Panc1 (cell line): ENCODE data around the gene TBC1D9B. TPM values are rescaled to one million over a fixed set of nuclear protein-coding genes. Genes with fewer than 3 reads are reported as not detected.

Source experiments
- ATAC-seq: fragments of 200-7000 bp; cut with Tn5 transposase; 2 replicates; pipeline ENCODE4 v1.9.1; 2020; ENCODE audit warnings: mild to moderate bottlenecking, moderate library complexity
- BruUV-seq: library from RNA; stranded (reverse); fragments of 400-500 nt; replicated peaks from 2 replicates; lab custom pipeline; 2021; lab: Mats Ljungman, UMichigan
- CTCF ChIA-PET: fragments of 300-600 bp; sonication (Branson Sonifier 250); formaldehyde crosslinking; loops from one replicate; lab custom pipeline; 2022; ENCODE audit warnings: antibody characterized with exemption; lab: Charles Lee
- POLR2A ChIA-PET: fragments of 300-600 bp; sonication (Branson Sonifier 250); formaldehyde crosslinking; loops from one replicate; lab custom pipeline; 2022; ENCODE audit warnings: antibody characterized with exemption; lab: Charles Lee
- DNase-seq: peaks from one replicate; pipeline ENCODE4 v3.0.0-alpha.2; 2010; ENCODE audit warnings: low read depth, low spot score
- H3K27ac ChIP-seq: 2 replicates; pipeline ENCODE4 v1.5.1; 2011; ENCODE audit warnings: mild to moderate bottlenecking, low read length, inconsistent platforms
- H3K27me3 ChIP-seq: fragments of 200-500 bp; sonication (Bioruptor generic); 2 replicates; pipeline ENCODE4 v1.6.0; 2014; ENCODE audit warnings: low read length, inconsistent platforms; ENCODE audit not compliant: control insufficient read depth, insufficient read depth
- H3K36me3 ChIP-seq: fragments of 200-500 bp; sonication (Bioruptor generic); 2 replicates; pipeline ENCODE4 v1.5.1; 2014; ENCODE audit warnings: inconsistent platforms, mild to moderate bottlenecking, low read length, moderate library complexity; ENCODE audit not compliant: control insufficient read depth, insufficient read depth
- H3K4me1 ChIP-seq: 2 replicates; pipeline ENCODE4 v1.5.1; 2011; ENCODE audit warnings: inconsistent platforms, mild to moderate bottlenecking, low read length, moderate library complexity; ENCODE audit not compliant: control insufficient read depth, insufficient read depth
- H3K4me3 ChIP-seq, 2 experiments: 2 replicates each; pipeline ENCODE4 v1.5.1; 2011 to 2012; ENCODE audit warnings: low read depth in 2 of 2, low read length in 2 of 2, mild to moderate bottlenecking in 2 of 2, inconsistent platforms in 1 of 2, moderate library complexity in 1 of 2
- H3K9me3 ChIP-seq: fragments of 200-500 bp; sonication (Bioruptor generic); 2 replicates; pipeline ENCODE4 v1.5.1; 2014; ENCODE audit warnings: low read depth, mild to moderate bottlenecking, inconsistent platforms, low read length, moderate library complexity; ENCODE audit not compliant: control insufficient read depth, insufficient read depth
- CTCF ChIP-seq: fragments of 450-650 bp; IDR thresholded peaks from 2 replicates; pipeline ENCODE4 v1.5.1; 2017; ENCODE audit warnings: mild to moderate bottlenecking
- POLR2AphosphoS5 ChIP-seq: IDR thresholded peaks from 2 replicates; pipeline ENCODE4 v1.6.1; 2012; ENCODE audit warnings: mild to moderate bottlenecking, low read depth, low read length, moderate library complexity
- SIN3A ChIP-seq: IDR thresholded peaks from 2 replicates; pipeline ENCODE4 v1.6.1; 2012; ENCODE audit warnings: low read depth, mild to moderate bottlenecking, low read length, moderate library complexity, borderline replicate concordance; ENCODE audit not compliant: insufficient read depth
- TCF7L2 ChIP-seq: IDR thresholded peaks from 2 replicates; pipeline ENCODE4 v1.6.1; 2011; ENCODE audit warnings: mild to moderate bottlenecking, low read depth, low read length, inconsistent platforms
- in situ Hi-C: cut with HindIII; loops from 2 replicates; pipeline ENCODE4 v1.10.0; 2016; ENCODE audit warnings: low sequenced_read_pairs, low pct_unique_long_range_greater_than_20kb
- intact Hi-C: fragments of 100-400 bp; cut with micrococcal nuclease; formaldehyde crosslinking; loops from one replicate; pipeline ENCODE4 v1.10.0; 2022; ENCODE audit not compliant: unreplicated experiment
- total RNA-seq: library from RNA; stranded (reverse); gene quantifications from one replicate; pipeline ENCODE4 v1.2.1, GENCODE V29; 2021; ENCODE audit not compliant: unreplicated experiment
- TF ChIP-seq, protein P1 (sequence below), 2 experiments: IDR thresholded peaks; 2 replicates each; pipeline ENCODE4 v1.6.1; 2011 to 2012; ENCODE audit warnings: low read depth in 2 of 2, control low read depth in 1 of 2, low read length in 1 of 2, mild to moderate bottlenecking in 1 of 2, moderate library complexity in 1 of 2; ENCODE audit not compliant: insufficient read depth in 1 of 2

Gene TBC1D9B
- total RNA-seq, 1 experiment from 2014 or later = 131 TPM

DNA sequence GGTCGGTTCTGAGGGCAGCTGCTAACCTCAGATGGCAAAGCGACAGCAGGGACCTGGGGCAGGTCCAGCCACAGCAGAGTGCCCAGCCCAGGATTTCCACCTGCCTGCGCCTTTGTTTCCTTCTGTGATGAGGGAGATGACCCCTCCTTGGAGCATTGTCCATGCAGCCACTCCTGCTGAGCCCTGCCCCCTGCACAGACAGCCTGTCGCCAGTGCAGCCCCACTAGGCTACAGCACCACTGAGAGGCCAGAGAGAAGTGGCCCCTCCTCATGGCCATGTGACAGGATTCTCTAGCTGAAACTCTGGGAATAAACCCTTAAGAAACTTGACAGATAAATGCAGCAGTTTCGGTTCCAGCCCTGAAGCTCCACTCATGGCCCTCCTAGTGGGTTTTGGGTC is 38.6 kb downstream of the TBC1D9B start:
- POLR2A ChIA-PET = no interaction called here
- peaks cover 6% of the 10 kb centered on the region; the same call in 1 of the 2 replicates for H3K36me3 ChIP-seq
- in situ Hi-C loops = no loop called here

GRCh38 chr5:179868541-179868940 is 39.2 kb downstream of the TBC1D9B start:
- peaks cover 6% of the 10 kb centered on the region; the same call in 1 of the 2 replicates for H3K36me3 ChIP-seq
- CTCF ChIA-PET = interaction anchor here (0.6 kb wide), 1 partner anchor 130 kb away, joined by 4 read pairs; no protein-coding TSS in a partner anchor

More for the DNA sequence above, 38.6 kb downstream of the TBC1D9B start:
- no peak for DNase-seq
- CTCF ChIA-PET = no interaction called here
- H3K27ac ChIP-seq = no peak overlapping the region
- intact Hi-C loops = no loop called here
- no peaks in the 10 kb centered on the region for H3K9me3 ChIP-seq
- no peaks in the 10 kb centered on the region for H3K4me1 ChIP-seq
- H3K27me3 ChIP-seq = no peaks in the 10 kb centered on the region
- TF ChIP-seq SIN3A (no peak), POLR2AphosphoS5 (no peak), TCF7L2 (no peak), CTCF (no peak)
- TF ChIP-seq, protein P1, sequence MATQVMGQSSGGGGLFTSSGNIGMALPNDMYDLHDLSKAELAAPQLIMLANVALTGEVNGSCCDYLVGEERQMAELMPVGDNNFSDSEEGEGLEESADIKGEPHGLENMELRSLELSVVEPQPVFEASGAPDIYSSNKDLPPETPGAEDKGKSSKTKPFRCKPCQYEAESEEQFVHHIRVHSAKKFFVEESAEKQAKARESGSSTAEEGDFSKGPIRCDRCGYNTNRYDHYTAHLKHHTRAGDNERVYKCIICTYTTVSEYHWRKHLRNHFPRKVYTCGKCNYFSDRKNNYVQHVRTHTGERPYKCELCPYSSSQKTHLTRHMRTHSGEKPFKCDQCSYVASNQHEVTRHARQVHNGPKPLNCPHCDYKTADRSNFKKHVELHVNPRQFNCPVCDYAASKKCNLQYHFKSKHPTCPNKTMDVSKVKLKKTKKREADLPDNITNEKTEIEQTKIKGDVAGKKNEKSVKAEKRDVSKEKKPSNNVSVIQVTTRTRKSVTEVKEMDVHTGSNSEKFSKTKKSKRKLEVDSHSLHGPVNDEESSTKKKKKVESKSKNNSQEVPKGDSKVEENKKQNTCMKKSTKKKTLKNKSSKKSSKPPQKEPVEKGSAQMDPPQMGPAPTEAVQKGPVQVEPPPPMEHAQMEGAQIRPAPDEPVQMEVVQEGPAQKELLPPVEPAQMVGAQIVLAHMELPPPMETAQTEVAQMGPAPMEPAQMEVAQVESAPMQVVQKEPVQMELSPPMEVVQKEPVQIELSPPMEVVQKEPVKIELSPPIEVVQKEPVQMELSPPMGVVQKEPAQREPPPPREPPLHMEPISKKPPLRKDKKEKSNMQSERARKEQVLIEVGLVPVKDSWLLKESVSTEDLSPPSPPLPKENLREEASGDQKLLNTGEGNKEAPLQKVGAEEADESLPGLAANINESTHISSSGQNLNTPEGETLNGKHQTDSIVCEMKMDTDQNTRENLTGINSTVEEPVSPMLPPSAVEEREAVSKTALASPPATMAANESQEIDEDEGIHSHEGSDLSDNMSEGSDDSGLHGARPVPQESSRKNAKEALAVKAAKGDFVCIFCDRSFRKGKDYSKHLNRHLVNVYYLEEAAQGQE (IDR thresholded peaks at IDR 0.05; ENCODE audit: insufficient read depth in 1 of 2, low read depth in 2 of 2, low read length in 1 of 2) = no peak
- no peak overlapping the region for H3K4me3 ChIP-seq
- no TSS peak for BruUV-seq
- no peak for ATAC-seq

More at GRCh38 chr5:179868541-179868940, 39.2 kb downstream of the TBC1D9B start:
- in situ Hi-C loops (no loop called here), intact Hi-C loops (no loop called here)
- no peak for ATAC-seq
- TF ChIP-seq TCF7L2 (no peak), POLR2AphosphoS5 (no peak), CTCF (no peak), SIN3A (no peak)
- TF ChIP-seq, protein P1 (IDR thresholded peaks at IDR 0.05; ENCODE audit: insufficient read depth in 1 of 2, low read depth in 2 of 2, low read length in 1 of 2) = no peak
- no peak overlapping the region for H3K27ac ChIP-seq
- POLR2A ChIA-PET = no interaction called here
- H3K4me3 ChIP-seq = no peak overlapping the region
- no peaks in the 10 kb centered on the region for H3K9me3 ChIP-seq
- H3K4me1 ChIP-seq = no peaks in the 10 kb centered on the region
- no TSS peak for BruUV-seq
- H3K27me3 ChIP-seq = no peaks in the 10 kb centered on the region
- DNase-seq = no peak
